HG02981 (cell line): ENCODE measurements around the gene UBXN4.
"Not testable (repeated sequence)": the region's sequence is repeated elsewhere in the genome, so short reads cannot be mapped to it uniquely, and the experiment has no call there.

Experiments
- ATAC-seq: cut with Tn5 transposase; IDR thresholded peaks from one replicate; pipeline ENCODE4 v1.9.1; 2021; ENCODE audit warnings: mild to moderate bottlenecking, moderate library complexity; ENCODE audit not compliant: unreplicated experiment

UBXN4 gene

DNA sequence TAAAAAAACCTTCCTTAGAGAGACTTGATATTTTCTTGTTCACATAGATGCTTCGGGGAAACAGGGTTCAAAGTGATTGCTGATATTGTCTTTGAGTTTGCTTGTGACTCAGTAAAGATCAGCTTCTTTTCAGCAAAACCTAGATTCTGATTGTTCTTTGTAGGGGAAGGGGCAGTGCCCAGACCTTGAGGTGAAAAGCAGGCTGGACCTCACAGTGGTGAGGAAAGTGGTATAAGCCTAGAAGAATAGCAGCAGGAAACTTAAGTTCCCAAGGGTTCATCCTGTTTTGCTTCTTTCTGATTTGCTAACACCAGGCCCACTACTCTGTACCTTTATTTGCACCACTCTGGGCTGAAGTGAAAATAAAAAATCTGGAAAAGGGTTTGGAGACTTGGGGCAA lies 20.9 kb downstream of the UBXN4 start:
- no peak for ATAC-seq

DNA sequence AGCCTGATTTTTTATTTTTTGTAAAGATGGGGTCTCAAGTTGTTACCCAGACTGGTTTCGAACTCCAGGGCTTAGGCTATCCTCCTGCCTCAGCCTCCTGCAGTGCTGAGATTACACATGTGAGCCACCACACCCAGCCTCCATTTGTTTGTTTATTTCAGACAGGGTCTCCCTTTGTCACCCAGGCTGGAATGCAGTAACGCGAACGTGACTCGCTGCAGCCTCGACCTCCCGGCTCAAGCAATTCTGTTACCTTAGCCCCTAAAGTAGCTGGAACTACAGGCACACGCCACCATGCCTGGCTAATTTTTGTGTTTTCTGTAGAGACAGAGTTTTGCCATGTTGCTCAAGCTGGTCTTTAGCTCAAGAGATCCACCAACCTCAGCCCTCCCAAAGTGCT lies 27.2 kb downstream of the UBXN4 start:
- ATAC-seq = no peak

DNA sequence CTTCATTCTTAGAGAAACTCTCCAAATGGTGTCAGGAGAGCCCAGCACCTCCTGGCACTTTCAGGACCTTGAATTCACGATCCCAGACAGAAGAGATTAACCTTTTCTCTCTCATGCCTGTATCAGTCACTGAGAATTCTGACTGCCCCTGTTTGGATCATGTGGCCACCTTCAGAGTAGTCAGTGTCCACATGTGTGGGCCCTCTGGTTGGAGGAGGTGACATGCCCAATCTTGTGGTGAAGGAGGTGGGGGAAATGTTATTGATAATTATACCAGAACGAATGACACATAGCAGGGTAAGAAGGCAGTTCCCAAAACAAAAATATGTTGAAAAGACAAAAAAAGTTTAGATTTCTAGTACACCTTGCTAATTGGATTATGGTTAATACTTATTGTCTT lies 31.7 kb downstream of the UBXN4 start:
- no peak for ATAC-seq

DNA sequence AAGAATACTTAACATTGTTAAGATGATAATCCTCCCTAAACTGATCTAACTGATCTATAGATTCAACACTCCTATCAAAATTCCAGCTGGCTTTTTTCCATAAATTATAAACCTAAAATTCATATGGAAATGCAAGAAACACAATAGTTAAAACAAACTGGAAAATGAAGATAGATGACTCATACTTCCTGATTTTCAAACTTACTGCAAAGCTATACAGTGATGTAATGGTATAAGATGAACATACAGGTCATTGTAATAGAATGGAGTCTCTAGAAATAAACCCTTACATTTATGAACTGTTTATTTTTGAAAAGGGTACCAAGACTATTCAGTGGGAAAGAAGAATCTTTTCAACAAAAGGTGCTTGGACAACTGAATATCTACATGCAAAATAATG lies 32.3 kb downstream of the UBXN4 start:
- ATAC-seq = no peak

DNA sequence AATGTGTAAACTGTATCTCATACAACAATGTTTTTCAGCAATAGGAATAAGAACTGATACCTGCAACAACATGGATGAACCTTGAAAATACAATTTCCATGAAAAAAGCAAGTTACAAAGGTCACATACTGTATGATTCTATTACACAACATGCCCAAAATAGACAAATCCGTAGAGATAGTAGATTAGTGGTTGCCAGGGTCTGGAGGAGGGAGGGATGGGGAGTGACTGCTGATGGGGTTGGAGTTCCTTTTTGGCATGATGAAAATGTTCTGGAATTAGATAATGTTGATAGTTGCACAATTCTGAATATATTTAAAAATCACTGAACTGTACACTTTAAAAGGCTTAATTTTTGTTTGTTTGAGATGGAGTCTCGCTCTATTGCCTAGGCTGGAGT lies 33.8 kb downstream of the UBXN4 start:
- ATAC-seq = no peak

DNA sequence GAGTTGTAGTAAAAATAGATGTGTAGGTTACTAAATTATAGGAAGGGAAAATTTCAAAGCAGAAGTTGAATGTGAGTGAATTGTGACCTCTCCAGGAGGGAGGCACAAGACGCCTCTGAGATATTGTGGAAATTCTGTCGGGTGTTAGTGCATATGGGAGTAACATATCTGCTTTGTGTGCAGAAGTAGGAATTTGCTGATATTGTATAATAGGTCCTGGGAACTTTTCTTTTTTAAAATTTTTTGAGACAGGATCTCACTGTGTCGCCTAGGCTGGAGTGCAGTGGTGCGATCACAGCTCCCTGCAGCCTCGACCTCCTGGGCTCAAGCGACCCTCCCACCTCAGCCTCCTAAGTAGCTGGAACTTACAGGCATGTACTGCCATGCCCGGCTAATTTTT lies 34.7 kb downstream of the UBXN4 start:
- no peak for ATAC-seq

DNA sequence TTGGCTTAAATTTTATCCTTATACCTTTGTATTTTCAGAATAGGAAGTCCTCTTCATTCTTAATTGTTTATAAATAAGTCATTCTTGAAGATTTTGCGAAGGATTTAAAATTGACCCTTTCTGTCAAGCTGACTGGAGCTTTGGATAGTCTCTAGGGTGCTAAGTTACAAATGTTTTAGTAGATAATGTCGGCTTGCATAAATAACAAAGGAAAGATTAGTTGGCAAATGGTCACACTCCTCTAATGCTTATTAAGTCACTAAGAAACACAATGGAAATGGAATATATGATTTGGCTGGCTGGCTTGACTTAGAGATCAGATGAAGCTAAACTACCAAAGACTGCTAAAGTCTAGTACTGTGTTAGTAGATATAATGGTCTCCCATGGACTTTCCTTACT lies 40.6 kb downstream of the UBXN4 start:
- ATAC-seq = no peak

DNA sequence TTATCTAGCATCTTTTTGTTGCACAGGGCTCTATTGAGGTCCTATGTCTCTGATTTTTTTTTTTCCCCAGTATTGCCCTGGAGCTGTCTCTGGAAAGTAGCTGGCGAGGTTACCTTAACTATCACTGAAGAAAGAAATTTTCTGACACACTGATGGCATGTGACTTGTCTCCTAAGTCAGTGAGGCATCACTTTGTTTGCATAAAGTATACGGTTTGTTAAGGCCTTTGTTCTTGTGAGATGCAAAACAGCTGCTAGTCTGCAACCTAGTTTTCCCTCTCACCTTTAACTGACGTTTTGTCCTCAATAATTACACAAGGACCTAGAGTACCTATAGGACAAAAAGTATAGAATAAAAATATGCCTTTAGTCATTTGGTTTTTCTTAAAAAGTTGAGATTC lies 41.8 kb downstream of the UBXN4 start:
- ATAC-seq = no peak

DNA sequence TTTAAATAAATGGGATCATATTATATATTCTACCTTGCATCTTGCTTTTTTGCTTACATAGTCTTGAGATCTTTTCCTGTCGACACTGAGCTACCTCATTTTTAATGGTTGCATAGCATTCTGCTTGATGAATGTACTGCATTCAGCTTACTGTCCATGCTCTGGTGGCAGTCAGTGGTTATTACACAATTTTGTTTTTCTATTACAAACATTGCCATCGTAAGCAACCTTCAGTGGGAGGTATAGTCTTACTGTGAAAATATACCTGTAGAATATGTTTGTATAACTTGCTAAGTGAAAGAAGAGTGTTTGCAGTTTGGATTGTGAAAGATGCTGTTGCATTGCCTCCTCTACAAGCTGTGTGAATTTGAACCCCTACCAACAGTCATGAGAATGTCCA lies 43.4 kb downstream of the UBXN4 start:
- ATAC-seq = no peak

DNA sequence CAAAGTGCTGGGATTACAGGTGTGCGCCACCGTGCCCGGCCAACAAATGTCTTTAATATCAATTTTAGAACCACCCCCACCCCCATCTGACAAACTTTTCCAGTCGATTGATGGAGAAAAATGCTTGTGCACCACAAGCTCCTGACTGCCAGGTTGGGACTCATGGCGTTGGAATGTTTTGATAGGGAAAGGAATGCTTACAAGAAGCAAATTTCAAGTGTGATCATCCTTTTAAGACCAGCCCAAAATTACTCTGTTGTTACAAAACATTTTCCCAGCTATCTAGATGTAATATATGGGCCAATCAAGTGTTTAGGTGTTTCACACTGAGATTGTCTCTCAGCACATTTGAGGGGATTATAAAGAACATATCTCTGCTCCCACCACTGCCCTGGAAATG lies 45.2 kb downstream of the UBXN4 start:
- no peak for ATAC-seq

DNA sequence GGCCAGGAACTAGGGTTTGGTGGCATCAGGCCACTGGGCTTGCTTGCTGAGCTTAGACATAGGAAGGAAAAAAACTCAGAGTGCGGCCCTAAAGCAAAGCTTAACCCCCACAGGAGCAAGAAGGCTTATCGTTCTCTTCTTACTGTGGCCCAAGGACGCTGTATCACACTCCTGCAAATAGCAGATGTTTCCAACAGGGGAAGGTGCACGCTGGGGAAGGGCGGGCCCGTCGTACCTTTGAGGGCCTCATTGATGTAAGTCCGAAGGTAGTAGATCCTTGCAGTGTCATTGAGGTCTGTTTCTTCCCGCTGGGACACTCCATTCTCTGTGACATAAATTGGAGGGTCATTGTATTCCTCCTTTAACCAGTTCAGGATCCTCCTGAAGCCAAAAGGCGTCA lies 48.8 kb downstream of the UBXN4 start:
- ATAC-seq = no peak

DNA sequence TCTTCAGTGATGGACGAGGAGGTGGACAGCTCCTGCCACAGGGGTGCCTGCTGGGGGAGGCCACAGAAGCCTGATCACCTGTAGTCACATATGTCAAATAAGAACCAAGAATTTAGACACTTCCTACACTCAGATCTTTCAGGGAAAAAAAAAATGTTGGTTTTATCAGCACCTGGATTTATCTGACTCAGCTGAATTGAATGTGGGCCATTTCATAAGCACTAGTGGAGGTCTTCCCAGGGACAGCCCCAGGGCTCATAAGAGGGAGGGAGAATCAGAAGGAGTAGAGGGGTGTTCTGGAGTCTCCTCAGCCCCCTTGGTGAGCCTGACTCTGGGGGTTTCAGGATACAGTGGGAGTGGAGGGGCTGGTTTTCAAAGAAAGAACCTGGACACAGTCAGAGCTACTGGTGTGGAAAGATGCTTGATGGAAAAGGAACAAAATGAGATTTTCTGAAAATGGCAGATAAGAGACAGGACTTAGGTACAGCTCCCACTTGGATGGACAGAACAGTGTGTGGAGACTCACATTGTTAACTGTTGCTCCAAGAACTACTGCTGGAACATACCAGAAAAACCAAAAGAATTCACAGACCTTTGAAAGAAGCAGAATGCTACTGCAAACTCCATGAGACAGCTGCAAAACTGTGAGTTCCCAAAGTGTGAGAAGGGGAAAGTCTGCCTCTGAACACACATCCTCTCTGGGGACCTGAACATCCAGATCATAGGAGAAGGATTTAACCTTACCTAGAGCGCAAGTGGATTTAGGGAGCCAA lies 49.9 kb downstream of the UBXN4 start:
- ATAC-seq = no peak

DNA sequence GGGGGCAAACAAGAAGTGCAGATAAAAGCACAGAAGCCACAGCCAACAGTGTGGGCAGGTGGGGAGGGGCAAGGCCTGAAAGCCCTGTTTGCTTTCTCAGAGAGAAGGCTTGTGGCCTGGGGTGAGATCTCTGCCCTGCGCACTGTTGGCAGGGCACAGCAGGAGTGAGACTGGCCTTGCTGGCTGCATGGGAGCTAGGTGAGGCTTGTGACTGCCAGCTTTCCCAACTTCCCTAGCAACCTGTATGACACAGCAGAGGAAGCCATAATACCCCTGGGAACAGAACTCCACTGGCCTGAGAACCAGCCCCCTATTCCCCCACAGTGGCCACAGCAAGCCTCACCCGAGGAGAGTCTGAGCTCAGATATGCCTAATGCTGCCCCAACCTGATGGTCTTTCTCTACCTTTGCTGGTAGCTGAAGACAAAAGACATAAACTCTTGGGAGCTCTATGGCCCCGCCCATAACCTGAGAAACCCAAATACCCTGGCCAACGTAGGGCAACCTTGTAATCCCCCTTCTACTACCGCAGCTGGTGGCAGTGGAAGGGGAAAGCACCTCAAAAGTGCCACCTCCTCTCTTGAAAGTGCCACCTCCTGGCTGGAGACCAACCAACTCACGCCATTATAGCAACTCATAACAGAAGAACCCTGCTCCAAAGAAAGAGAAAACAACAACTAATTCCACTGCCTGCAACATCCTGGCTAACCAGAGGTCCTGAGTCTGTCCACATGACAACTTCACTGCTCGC lies 50.9 kb downstream of the UBXN4 start:
- ATAC-seq = no peak

DNA sequence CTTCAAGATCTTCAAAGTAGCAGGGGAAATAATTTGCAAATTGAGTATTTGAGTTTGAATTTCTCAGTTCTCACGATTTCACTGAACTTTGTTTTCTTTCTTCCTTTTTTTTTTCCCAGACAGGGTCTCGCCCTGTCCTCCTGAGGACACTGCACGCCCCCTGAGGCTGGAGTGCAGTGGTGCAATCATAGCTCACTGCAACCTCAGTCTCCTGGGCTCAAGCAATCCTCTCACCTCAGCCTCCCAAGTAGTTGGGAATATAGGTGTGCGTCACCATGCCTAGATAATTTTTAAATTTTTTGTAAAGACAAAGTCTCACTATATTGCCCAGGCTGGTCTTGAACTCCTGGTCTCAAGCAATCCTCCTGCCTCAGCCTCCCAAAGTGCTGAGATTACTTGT lies 54.0 kb downstream of the UBXN4 start:
- not testable (repeated sequence) for ATAC-seq

DNA sequence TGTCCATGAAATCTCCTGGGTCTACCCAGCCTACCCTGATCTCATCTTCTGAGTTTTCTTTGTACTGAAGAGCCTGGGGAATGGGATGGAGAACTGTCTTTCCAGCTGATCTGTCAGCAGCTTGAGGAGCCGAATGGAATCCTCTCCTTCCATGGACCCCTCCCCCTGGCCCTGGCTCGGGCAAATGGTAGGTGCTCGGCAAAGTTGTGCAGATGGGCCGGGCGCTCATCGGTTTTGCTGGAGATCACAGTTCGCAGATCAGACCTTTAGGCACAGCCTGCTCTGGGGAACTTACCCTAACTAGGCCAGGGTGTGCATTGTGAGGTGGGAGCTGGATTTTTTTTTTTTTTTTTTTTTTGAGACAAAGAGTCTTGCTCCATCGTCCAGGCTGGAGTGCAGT lies 55.0 kb downstream of the UBXN4 start:
- no peak for ATAC-seq

DNA sequence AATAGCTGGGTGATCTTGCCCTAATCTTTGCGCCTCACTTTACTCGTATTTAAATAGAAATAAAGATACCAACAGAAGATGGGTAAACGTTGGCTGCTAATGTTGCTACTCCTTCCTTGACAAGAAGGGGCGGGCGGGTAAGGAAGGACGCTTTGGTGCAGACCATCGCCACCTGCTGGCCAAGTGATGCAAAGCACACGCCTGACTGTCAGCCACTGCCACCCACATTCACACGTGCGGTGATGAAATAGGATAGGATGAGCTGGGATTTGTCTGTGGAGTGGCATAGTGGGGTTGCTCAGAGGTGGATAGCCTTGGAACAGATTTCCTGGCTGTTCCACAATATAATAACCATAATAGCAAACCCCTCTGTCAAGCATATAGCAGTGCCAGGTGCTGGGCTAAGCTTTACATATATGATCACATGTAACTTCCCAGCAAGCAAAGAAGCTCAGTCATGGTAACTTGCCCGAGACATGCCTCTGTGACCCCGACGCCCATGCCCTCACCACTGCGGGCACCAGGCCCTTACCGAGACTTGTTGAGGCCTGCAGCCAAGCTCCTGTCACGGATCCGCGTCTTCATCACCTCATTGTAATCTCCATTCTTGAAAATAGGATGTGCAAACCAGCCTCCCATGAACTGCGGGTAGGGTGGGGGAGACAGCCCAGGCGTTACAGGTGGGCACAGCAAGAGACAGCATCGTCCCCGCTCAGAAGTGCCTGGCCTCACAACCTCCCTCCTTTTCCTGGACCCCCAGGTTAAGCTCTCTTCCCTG lies 56.0 kb downstream of the UBXN4 start:
- ATAC-seq = peak; percentile 56

DNA sequence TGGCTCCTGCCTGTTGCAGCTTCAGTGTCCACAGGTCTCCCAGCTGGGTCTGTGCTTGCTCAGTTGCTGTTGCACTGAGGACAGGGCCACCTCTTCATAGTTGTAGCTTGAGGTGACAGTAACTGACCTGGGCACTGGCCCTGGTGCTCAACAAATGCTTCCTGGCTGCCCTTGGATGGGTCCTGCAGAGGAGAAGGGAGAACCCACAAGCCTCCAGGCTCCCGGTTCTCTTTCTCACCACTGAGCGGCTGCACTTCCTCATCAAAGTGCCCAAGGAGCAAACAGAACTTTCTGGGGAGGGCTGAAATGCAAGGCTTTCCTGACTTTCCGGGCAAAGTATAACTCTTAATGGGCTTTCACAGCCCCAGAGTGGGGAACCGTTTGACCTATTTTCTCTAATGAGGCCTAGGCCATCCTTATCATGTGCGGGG lies 56.6 kb downstream of the UBXN4 start:
- no peak for ATAC-seq

DNA sequence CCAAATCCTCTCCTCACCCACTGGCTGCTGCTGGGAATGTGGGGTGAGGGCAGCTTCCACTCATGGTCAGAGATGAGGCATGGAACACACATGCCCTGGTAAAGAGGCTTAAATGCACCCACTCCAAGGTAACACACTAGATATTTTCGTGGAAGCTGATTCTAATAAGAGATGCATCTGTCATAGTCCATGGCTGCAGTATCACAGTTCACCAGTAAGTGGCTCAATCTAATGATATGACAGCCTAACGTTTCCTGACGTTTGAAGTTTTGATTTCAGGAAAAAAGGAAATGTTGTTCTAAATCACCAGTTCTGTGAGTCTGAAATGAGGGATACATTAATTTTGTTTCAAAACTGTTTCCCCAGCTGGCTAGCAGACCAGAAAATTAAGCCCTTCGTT lies 57.1 kb downstream of the UBXN4 start:
- no peak for ATAC-seq

DNA sequence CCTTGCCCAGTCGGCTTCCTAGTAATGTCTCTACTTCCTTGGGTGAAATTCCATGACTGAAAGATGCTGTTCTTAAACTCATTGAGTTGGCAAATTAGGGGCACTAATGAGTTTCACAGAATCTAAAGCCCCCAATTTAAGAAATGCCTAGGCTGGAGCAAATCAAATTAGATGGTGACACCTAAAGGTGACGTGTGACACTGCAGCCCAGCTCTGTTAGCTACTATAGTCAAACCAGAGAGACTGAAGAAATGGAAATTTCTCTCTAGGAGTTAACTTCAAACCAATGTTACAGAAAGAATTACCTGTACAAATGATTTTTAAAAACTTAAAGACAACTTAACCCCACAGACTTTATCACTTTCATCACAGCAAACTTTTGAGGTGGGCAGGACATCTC lies 58.1 kb downstream of the UBXN4 start:
- ATAC-seq = no peak

DNA sequence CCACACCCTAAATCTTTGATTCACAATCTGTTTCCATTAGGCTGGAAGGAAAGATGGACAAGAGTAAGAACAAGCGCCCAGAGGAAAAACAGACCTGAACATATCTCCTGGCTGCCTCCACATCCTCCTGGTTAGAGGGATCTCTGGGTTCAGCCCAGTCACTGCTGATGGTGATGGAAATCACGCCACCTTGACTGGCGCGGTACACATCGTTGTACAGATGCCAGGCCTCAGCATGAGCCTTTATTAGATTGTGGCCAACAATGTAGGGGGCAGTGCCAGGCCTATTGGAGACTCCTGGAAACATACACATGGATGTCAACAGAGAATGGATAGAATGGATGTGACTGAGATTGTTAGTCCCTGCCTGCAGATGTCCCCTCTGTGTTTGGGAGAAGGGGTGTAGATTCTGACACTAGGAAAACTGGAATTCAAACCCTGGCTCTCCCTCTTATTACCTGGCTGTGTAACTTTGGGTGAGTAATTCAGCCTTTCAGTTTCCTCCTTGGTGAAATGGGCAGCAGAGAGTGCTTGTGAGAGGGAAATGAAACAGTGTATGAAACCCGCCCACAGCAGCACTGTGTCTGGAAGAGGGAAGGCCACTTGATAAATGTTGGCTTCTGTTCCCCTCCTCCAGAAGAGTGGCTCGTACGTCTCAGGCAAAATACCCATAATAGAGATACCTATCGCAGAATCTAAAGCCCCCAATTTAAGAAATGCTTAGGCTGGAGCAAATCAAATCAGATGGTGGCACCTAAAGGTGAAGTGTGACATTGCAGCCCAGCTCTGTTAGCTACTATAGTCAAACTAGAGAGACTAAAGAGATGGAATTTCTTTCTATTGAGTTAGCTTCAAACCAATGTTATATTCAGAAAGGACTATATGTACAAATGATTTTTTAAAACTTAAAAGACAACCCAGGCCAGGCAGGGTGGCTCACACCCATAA lies 59.1 kb downstream of the UBXN4 start:
- no peak for ATAC-seq

DNA sequence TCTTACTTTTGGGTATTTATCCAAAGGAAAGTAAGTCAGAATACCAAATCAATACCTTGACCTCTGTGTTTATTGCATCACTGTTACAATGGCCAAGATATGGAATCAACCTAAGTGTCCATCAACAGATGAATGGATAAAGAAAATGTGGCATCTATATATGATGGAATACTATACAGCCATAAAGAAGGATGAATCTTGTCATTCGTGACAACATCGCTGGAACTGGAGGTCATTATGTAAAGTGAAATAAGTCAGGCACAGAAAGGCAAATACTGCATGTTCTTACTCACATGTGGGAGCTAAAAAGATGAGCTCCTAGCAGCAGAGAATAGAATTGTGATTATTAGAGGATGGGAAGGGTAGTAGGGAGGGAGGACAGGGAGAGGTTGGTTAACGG lies 60.7 kb downstream of the UBXN4 start:
- ATAC-seq = no peak
